GM19463 (cell line): ENCODE data around the gene C16orf82.

Experiments
- ATAC-seq: cut with Tn5 transposase; IDR thresholded peaks from one replicate; pipeline ENCODE4 v1.9.1; 2021; ENCODE audit warnings: mild to moderate bottlenecking, moderate library complexity; ENCODE audit not compliant: unreplicated experiment

C16orf82 gene

GRCh38 chr16:27066668-27067537 lies at the start of gene C16orf82:
Gene C16orf82, plus strand, starts transcription at chr16:27066927.
- no peak for ATAC-seq

- no peak for ATAC-seq
Observed at GRCh38 chr16:27020031-27020430, 46.7 kb upstream of the C16orf82 start.

- ATAC-seq, result no peak
Observed at GRCh38 chr16:27024010-27024409, 42.7 kb upstream of the C16orf82 start.

GRCh38 chr16:27025581-27025980 lies 41.1 kb upstream of the C16orf82 start:
- ATAC-seq, result no peak

- no peak for ATAC-seq
Observed at GRCh38 chr16:27027971-27028370, 38.8 kb upstream of the C16orf82 start.

GRCh38 chr16:27028591-27029110 lies 38.1 kb upstream of the C16orf82 start:
- ATAC-seq, result no peak

- no peak for ATAC-seq
Observed at GRCh38 chr16:27029525-27029924, 37.2 kb upstream of the C16orf82 start.

- no peak for ATAC-seq
Observed at GRCh38 chr16:27033281-27033979, 33.3 kb upstream of the C16orf82 start.

GRCh38 chr16:27040732-27041131 lies 26.0 kb upstream of the C16orf82 start:
- ATAC-seq, result no peak

- no peak for ATAC-seq
Observed at GRCh38 chr16:27046958-27047518, 19.7 kb upstream of the C16orf82 start.

- no peak for ATAC-seq
Observed at GRCh38 chr16:27048316-27048715, 18.4 kb upstream of the C16orf82 start.

GRCh38 chr16:27049117-27049516 lies 17.6 kb upstream of the C16orf82 start:
- ATAC-seq, result no peak

GRCh38 chr16:27052007-27052406 lies 14.7 kb upstream of the C16orf82 start:
- no peak for ATAC-seq

- ATAC-seq, result no peak
Observed at GRCh38 chr16:27053996-27054395, 12.7 kb upstream of the C16orf82 start.

GRCh38 chr16:27058299-27058698 lies 8.4 kb upstream of the C16orf82 start:
- no peak for ATAC-seq

GRCh38 chr16:27070776-27071175 lies 4.0 kb downstream of the C16orf82 start:
- no peak for ATAC-seq

GRCh38 chr16:27073733-27074132 lies 7.0 kb downstream of the C16orf82 start:
- ATAC-seq, result no peak

GRCh38 chr16:27080895-27081294 lies 14.2 kb downstream of the C16orf82 start:
- no peak for ATAC-seq

GRCh38 chr16:27083861-27084261 lies 17.1 kb downstream of the C16orf82 start:
- no peak for ATAC-seq

- no peak for ATAC-seq
Observed at GRCh38 chr16:27084307-27085028, 17.7 kb downstream of the C16orf82 start.

- ATAC-seq, result no peak
Observed at GRCh38 chr16:27085182-27085581, 18.5 kb downstream of the C16orf82 start.
